GM12878 (cell line): ENCODE results near the gene COL27A1. TPM values are rescaled to one million over a fixed set of nuclear protein-coding genes. Genes with fewer than 3 reads are reported as not detected.

ENCODE experiments used
- ATAC-seq: fragments of 200-7000 bp; cut with Tn5 transposase; 3 replicates; pipeline ENCODE4 v1.9.1; 2020; ENCODE audit warnings: mild to moderate bottlenecking, moderate library complexity
- BruUV-seq: library from RNA; stranded (reverse); fragments of 400-500 nt; replicated peaks from 2 replicates; lab custom pipeline; 2021; lab: Mats Ljungman, UMichigan
- CTCF ChIA-PET: fragments of 300-600 bp; sonication (Branson Sonifier 250); formaldehyde crosslinking; extraction: SDS; loops from one replicate; lab custom pipeline; 2021; ENCODE audit warnings: inconsistent platforms; lab: Yijun Ruan, JAX
- POLR2A ChIA-PET: fragments of 350-600 bp; formaldehyde crosslinking; extraction: SDS; loops from one replicate; lab custom pipeline; 2021; ENCODE audit warnings: inconsistent platforms; lab: Charles Lee
- RAD21 ChIA-PET: fragments of 300-600 bp; sonication (Branson Sonifier 250); formaldehyde crosslinking; loops from one replicate; lab custom pipeline; 2023; ENCODE audit warnings: antibody characterized with exemption; ENCODE audit not compliant: unreplicated experiment; lab: Charles Lee
- SMC1A ChIA-PET: fragments of 300-600 bp; sonication (Branson Sonifier 250); formaldehyde crosslinking; loops from one replicate; lab custom pipeline; 2023; ENCODE audit not compliant: unreplicated experiment, uncharacterized antibody; lab: Charles Lee
- DNase-seq: peaks from one replicate; pipeline ENCODE4 v3.0.0-alpha.2; 2011; ENCODE audit warnings: low read depth, low spot score
- FAIRE-seq: peaks from 3 replicates; lab custom pipeline; 2011; peaks lifted over from hg19 to GRCh38; lab: Jason Lieb, UNC
- H2AFZ ChIP-seq: 2 replicates; pipeline ENCODE4 v1.6.0; 2011; ENCODE audit warnings: low read depth, low read length, control low read depth; ENCODE audit not compliant: control insufficient read depth
- H3K27ac ChIP-seq: 2 replicates; pipeline ENCODE4 v1.5.1; 2011; ENCODE audit warnings: control low read depth; ENCODE audit not compliant: control insufficient read depth, insufficient read depth
- H3K27me3 ChIP-seq, 2 experiments: replicated peaks in 1 of 2; 2 replicates each; pipeline versions ENCODE4 v1.6.0 to v1.6.1; 2011; ENCODE audit warnings: low read length in 1 of 2; ENCODE audit not compliant: control insufficient read depth in 2 of 2, insufficient read depth in 2 of 2
- H3K36me3 ChIP-seq, 2 experiments: 2 replicates each; pipeline ENCODE4 v1.5.1; 2011; ENCODE audit warnings: low read length in 1 of 2; ENCODE audit not compliant: control insufficient read depth in 2 of 2, insufficient read depth in 2 of 2
- H3K4me1 ChIP-seq: 2 replicates; pipeline ENCODE4 v1.6.1; 2011; ENCODE audit warnings: mild to moderate bottlenecking, low read length, moderate library complexity, mixed read lengths; ENCODE audit not compliant: control insufficient read depth, insufficient read depth
- H3K4me2 ChIP-seq: 2 replicates; pipeline ENCODE4 v1.6.0; 2011; ENCODE audit warnings: control low read depth; ENCODE audit not compliant: control insufficient read depth, insufficient read depth
- H3K4me3 ChIP-seq: fragments of 200-600 bp; sonication (generic); 2 replicates; pipeline ENCODE4 v1.5.1; 2016
- H3K79me2 ChIP-seq: 2 replicates; pipeline ENCODE4 v1.6.0; 2011; ENCODE audit warnings: low read length; ENCODE audit not compliant: control insufficient read depth, insufficient read depth
- H3K9ac ChIP-seq: 2 replicates; pipeline ENCODE4 v1.8.0; 2011; ENCODE audit warnings: low read length, control low read depth, mixed read lengths; ENCODE audit not compliant: control insufficient read depth, insufficient read depth
- H3K9me3 ChIP-seq: replicated peaks from 3 replicates; pipeline ENCODE4 v1.5.1; 2011; ENCODE audit warnings: mild to moderate bottlenecking, low read length; ENCODE audit not compliant: control insufficient read depth, insufficient read depth
- H4K20me1 ChIP-seq: 2 replicates; pipeline ENCODE4 v1.6.0; 2011; ENCODE audit not compliant: control insufficient read depth, insufficient read depth
- ATF2 ChIP-seq: IDR thresholded peaks from 2 replicates; pipeline ENCODE4 v1.6.1; 2012; ENCODE audit warnings: low read length, inconsistent platforms
- CBX3 ChIP-seq: fragments of 200-600 bp; sonication (generic); IDR thresholded peaks from 2 replicates; pipeline ENCODE4 v1.6.1; 2016; ENCODE audit warnings: low read depth, borderline replicate concordance
- CBX5 ChIP-seq: sonication (generic); IDR thresholded peaks from 2 replicates; pipeline ENCODE4 v1.6.1; 2016; ENCODE audit warnings: low read depth, moderate library complexity, mild to moderate bottlenecking, inconsistent platforms
- RFX5 ChIP-seq: IDR thresholded peaks from 2 replicates; pipeline ENCODE4 v1.6.1; 2011; ENCODE audit warnings: low read depth, low read length, improper control_type of control experiment
- SMAD1 ChIP-seq: fragments of 450-650 bp; IDR thresholded peaks from 2 replicates; pipeline ENCODE4 v1.6.1; 2018; ENCODE audit warnings: mild to moderate bottlenecking, low read depth; ENCODE audit not compliant: partially characterized antibody
- SMARCA5 ChIP-seq: fragments of 450-650 bp; IDR thresholded peaks from 2 replicates; pipeline ENCODE4 v1.6.1; 2017; ENCODE audit warnings: mild to moderate bottlenecking
- TCF7 ChIP-seq: IDR thresholded peaks from 2 replicates; pipeline ENCODE4 v1.6.1; 2014; ENCODE audit warnings: antibody characterized with exemption, borderline replicate concordance
- WGBS: methylation state at CpG from one replicate; pipeline ENCODE4 v1.1.6; 2016; ENCODE audit warnings: low lambda C conversion rate; ENCODE audit not compliant: insufficient replicate concordance, insufficient coverage; ENCODE audit errors: missing lambda C conversion rate; 5-methylcytosine and 5-hydroxymethylcytosine counted together
- in situ Hi-C: fragments of 300-500 bp; cut with MboI; formaldehyde crosslinking; loops from 9 replicates; pipeline ENCODE4 v1.14.3; 2018; ENCODE audit warnings: mixed read lengths
- intact Hi-C: fragments of 100-400 bp; cut with micrococcal nuclease; formaldehyde crosslinking; loops from one replicate; pipeline ENCODE4 v1.14.2; 2022; ENCODE audit not compliant: unreplicated experiment
- polyA plus RNA-seq, 11 experiments: library from polyadenylated mRNA; depleted of rRNA in 4 of 11; unstranded in 6 of 11; stranded (reverse) in 5 of 11; fragments of >200 nt; fragmentation: Nextera tagmentation in 4 of 11; fragmentation: Illumina TruSeq in 1 of 11; extraction: Ambion mirVana in 4 of 11; extraction: Trizol in 1 of 11; gene quantifications; 1 replicate in 1 of 11; 2 replicates in 10 of 11; pipeline versions ENCODE4 v1.2.1 to v1.2.3, GENCODE V29; 2011 to 2016; ENCODE audit warnings: inconsistent platforms in 2 of 11, missing spikeins in 2 of 11, low read depth in 1 of 11
- total RNA-seq, 4 experiments: library from RNA; depleted of rRNA in 3 of 4; stranded (reverse); fragments of >200 nt in 3 of 4; fragmentation: Illumina TruSeq in 1 of 4; extraction: Trizol in 1 of 4; gene quantifications; 2 replicates each; pipeline versions ENCODE4 v1.2.1 to v1.2.3, GENCODE V29; 2013 to 2021
- TF ChIP-seq, protein P1 (sequence below): IDR thresholded peaks from 2 replicates; pipeline ENCODE4 v1.6.1; 2012; ENCODE audit warnings: improper control_type of control experiment, low read depth, low read length; ENCODE audit not compliant: insufficient replicate concordance

COL27A1 gene
- total and polyA plus RNA-seq, 10 of the 15 experiments (the other 5 are each of a cell fraction or from before 2014, with no cell fraction given), result 0.10 TPM; not detected in 9

GRCh38 chr9:114240216-114240615 is 84.9 kb downstream of the COL27A1 start:
- no TSS peak for BruUV-seq
- Histone ChIP-seq H3K4me3 (no peak overlapping the region), H3K27ac (no peak overlapping the region), H3K9ac (no peak overlapping the region), H3K4me1 (no peaks in the 10 kb centered on the region), H3K4me2 (no peak overlapping the region), H3K79me2 (no peaks in the 10 kb centered on the region), H3K9me3 (no peaks in the 10 kb centered on the region), H3K36me3 (no peaks in the 10 kb centered on the region), H4K20me1 (no peaks in the 10 kb centered on the region), H2AFZ (no peak overlapping the region), H3K27me3 (peaks cover 0 to 2% of the 10 kb centered on the region in 2 experiments; a peak in 2 of 4 replicates)
- RAD21 ChIA-PET, result no interaction called here
- SMC1A ChIA-PET, result no interaction called here
- in situ Hi-C loops, result no loop called here
- CTCF ChIA-PET, result interaction anchor here (1.1 kb wide), 1 partner anchor 156 kb away, joined by 3 read pairs; no protein-coding TSS in a partner anchor
- POLR2A ChIA-PET, result no interaction called here
- WGBS, result 21% methylated on average over 8 of the region's 8 CpGs
- TF ChIP-seq SMARCA5, result no peak
- no peak for TF ChIP-seq SMAD1
- no peak for TF ChIP-seq RFX5
- no peak for TF ChIP-seq CBX5
- TF ChIP-seq ATF2, result no peak
- no peak for TF ChIP-seq TCF7
- no peak for TF ChIP-seq CBX3
- TF ChIP-seq, protein P1, sequence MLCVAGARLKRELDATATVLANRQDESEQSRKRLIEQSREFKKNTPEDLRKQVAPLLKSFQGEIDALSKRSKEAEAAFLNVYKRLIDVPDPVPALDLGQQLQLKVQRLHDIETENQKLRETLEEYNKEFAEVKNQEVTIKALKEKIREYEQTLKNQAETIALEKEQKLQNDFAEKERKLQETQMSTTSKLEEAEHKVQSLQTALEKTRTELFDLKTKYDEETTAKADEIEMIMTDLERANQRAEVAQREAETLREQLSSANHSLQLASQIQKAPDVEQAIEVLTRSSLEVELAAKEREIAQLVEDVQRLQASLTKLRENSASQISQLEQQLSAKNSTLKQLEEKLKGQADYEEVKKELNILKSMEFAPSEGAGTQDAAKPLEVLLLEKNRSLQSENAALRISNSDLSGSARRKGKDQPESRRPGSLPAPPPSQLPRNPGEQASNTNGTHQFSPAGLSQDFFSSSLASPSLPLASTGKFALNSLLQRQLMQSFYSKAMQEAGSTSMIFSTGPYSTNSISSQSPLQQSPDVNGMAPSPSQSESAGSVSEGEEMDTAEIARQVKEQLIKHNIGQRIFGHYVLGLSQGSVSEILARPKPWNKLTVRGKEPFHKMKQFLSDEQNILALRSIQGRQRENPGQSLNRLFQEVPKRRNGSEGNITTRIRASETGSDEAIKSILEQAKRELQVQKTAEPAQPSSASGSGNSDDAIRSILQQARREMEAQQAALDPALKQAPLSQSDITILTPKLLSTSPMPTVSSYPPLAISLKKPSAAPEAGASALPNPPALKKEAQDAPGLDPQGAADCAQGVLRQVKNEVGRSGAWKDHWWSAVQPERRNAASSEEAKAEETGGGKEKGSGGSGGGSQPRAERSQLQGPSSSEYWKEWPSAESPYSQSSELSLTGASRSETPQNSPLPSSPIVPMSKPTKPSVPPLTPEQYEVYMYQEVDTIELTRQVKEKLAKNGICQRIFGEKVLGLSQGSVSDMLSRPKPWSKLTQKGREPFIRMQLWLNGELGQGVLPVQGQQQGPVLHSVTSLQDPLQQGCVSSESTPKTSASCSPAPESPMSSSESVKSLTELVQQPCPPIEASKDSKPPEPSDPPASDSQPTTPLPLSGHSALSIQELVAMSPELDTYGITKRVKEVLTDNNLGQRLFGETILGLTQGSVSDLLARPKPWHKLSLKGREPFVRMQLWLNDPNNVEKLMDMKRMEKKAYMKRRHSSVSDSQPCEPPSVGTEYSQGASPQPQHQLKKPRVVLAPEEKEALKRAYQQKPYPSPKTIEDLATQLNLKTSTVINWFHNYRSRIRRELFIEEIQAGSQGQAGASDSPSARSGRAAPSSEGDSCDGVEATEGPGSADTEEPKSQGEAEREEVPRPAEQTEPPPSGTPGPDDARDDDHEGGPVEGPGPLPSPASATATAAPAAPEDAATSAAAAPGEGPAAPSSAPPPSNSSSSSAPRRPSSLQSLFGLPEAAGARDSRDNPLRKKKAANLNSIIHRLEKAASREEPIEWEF, result no peak
- FAIRE-seq (no peak), ATAC-seq (no peak), DNase-seq (no peak)
- intact Hi-C loops, result no loop called here
